ENCODE data around the gene ZSWIM3.

GRCh38 chr20:45921337-45922189 lies 64.1 kb downstream of the ZSWIM3 start:
- TF ChIP-seq, protein P1, sequence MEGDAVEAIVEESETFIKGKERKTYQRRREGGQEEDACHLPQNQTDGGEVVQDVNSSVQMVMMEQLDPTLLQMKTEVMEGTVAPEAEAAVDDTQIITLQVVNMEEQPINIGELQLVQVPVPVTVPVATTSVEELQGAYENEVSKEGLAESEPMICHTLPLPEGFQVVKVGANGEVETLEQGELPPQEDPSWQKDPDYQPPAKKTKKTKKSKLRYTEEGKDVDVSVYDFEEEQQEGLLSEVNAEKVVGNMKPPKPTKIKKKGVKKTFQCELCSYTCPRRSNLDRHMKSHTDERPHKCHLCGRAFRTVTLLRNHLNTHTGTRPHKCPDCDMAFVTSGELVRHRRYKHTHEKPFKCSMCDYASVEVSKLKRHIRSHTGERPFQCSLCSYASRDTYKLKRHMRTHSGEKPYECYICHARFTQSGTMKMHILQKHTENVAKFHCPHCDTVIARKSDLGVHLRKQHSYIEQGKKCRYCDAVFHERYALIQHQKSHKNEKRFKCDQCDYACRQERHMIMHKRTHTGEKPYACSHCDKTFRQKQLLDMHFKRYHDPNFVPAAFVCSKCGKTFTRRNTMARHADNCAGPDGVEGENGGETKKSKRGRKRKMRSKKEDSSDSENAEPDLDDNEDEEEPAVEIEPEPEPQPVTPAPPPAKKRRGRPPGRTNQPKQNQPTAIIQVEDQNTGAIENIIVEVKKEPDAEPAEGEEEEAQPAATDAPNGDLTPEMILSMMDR (IDR thresholded peaks at IDR 0.05) = no peak
- no peak for TF ChIP-seq ZFX (IDR thresholded peaks at IDR 0.05; ENCODE audit: borderline replicate concordance)

Data from 22Rv1 (cell line).